Adrenal gland (tissue), 5 donors: Measurements from ENCODE around the gene DYNLL1.

ENCODE experiments used
- CTCF ChIP-seq, 6 experiments: fragments of 450-650 bp in 4 of 6; fragments of 200-600 bp in 2 of 6; sonication (generic) in 1 of 6; IDR thresholded peaks; 1 replicate in 5 of 6; 2 replicates in 1 of 6; pipeline versions ENCODE4 v1.5.1 to v1.8.0; 2016 to 2021; ENCODE audit warnings: antibody characterized with exemption in 6 of 6, mild to moderate bottlenecking in 2 of 6, moderate library complexity in 1 of 6
- POLR2A ChIP-seq, 2 donors: fragments of 450-650 bp; IDR thresholded peaks; one replicate each; pipeline ENCODE4 v1.6.1; 2017; ENCODE audit warnings: antibody characterized with exemption in 2 of 2, mild to moderate bottlenecking in 2 of 2, moderate library complexity in 1 of 2
- donor health status: DM: no; HTN: no; CAD: no.

- TF ChIP-seq CTCF (IDR thresholded peaks at IDR 0.05) = no peak
- TF ChIP-seq POLR2A (IDR thresholded peaks at IDR 0.05) = no peak
These were observed 1.7 kb downstream of the DYNLL1 start for GRCh38 chr12:120497524-120498150.
